NB4 (cell line): ENCODE data around the gene DNAJC7.

Experiments used
- MAX ChIP-seq: IDR thresholded peaks from 2 replicates; pipeline ENCODE4 v1.6.1; 2011; ENCODE audit warnings: low read depth, low read length
- POLR2A ChIP-seq: IDR thresholded peaks from 2 replicates; pipeline ENCODE4 v1.6.1; 2011; ENCODE audit warnings: mild to moderate bottlenecking; ENCODE audit not compliant: insufficient read length; ENCODE audit errors: extremely low read depth
- TF ChIP-seq, protein P1 (sequence below): IDR thresholded peaks from one replicate; pipeline ENCODE4 v1.5.1; 2012; ENCODE audit warnings: low read depth, low read length

GRCh38 chr17:42051645-42052044 lies 34.4 kb upstream of the DNAJC7 start:
- TF ChIP-seq, protein P1, sequence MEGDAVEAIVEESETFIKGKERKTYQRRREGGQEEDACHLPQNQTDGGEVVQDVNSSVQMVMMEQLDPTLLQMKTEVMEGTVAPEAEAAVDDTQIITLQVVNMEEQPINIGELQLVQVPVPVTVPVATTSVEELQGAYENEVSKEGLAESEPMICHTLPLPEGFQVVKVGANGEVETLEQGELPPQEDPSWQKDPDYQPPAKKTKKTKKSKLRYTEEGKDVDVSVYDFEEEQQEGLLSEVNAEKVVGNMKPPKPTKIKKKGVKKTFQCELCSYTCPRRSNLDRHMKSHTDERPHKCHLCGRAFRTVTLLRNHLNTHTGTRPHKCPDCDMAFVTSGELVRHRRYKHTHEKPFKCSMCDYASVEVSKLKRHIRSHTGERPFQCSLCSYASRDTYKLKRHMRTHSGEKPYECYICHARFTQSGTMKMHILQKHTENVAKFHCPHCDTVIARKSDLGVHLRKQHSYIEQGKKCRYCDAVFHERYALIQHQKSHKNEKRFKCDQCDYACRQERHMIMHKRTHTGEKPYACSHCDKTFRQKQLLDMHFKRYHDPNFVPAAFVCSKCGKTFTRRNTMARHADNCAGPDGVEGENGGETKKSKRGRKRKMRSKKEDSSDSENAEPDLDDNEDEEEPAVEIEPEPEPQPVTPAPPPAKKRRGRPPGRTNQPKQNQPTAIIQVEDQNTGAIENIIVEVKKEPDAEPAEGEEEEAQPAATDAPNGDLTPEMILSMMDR, result no peak
- TF ChIP-seq MAX (no peak), POLR2A (no peak)
